M059J (cell line): ENCODE data around the gene COG4. TPM values are rescaled to one million over a fixed set of nuclear protein-coding genes. Genes with fewer than 3 reads are reported as not detected.
"Not testable (repeated sequence)": the region's sequence is repeated elsewhere in the genome, so short reads cannot be mapped to it uniquely, and the experiment has no call there.

ENCODE experiments used
- DNase-seq: peaks from one replicate; pipeline ENCODE4 v3.0.0-alpha.2; 2012; ENCODE audit warnings: low read depth
- total RNA-seq: library from RNA; depleted of rRNA; stranded (reverse); fragments of >200 nt; shearing (Covaris generic); gene quantifications from 2 replicates; pipeline ENCODE4 v1.2.3, GENCODE V29; 2014; rRNA removed

The COG4 gene
- total RNA-seq = 51.2 and 85.0 TPM in 2 replicates

GRCh38 chr16:70523076-70523742, at the start of gene COG4:
Gene COG4 (minus strand): TSS chr16:70523554. CDS start chr16:70523543, 11 bp downstream.
- DNase-seq = peak; percentile 83

GRCh38 chr16:70572926-70573270, 49.5 kb upstream of the COG4 start:
- no peak for DNase-seq

- no peak for DNase-seq
Measured at GRCh38 chr16:70572050-70572925, 48.9 kb upstream of the COG4 start.

- no peak for DNase-seq
Measured at GRCh38 chr16:70571623-70572022, 48.3 kb upstream of the COG4 start.

GRCh38 chr16:70570967-70571570, 47.7 kb upstream of the COG4 start:
- DNase-seq = no peak

- DNase-seq = no peak
Measured at GRCh38 chr16:70569752-70570151, 46.4 kb upstream of the COG4 start.

- no peak for DNase-seq
Measured at GRCh38 chr16:70568601-70569237, 45.4 kb upstream of the COG4 start.

GRCh38 chr16:70565053-70565452, 41.7 kb upstream of the COG4 start:
- DNase-seq = no peak

- DNase-seq = no peak
Measured at GRCh38 chr16:70563636-70564035, 40.3 kb upstream of the COG4 start.

- no peak for DNase-seq
Measured at GRCh38 chr16:70561623-70562022, 38.3 kb upstream of the COG4 start.

- DNase-seq = no peak
Measured at GRCh38 chr16:70556063-70556462, 32.7 kb upstream of the COG4 start.

GRCh38 chr16:70553645-70554044, 30.3 kb upstream of the COG4 start:
- peak; percentile 92 for DNase-seq

GRCh38 chr16:70552675-70553074, 29.3 kb upstream of the COG4 start:
- no peak for DNase-seq

- no peak for DNase-seq
Measured at GRCh38 chr16:70551788-70552187, 28.4 kb upstream of the COG4 start.

- no peak for DNase-seq
Measured at GRCh38 chr16:70550082-70550481, 26.7 kb upstream of the COG4 start.

- DNase-seq = no peak
Measured at GRCh38 chr16:70548936-70549335, 25.6 kb upstream of the COG4 start.

GRCh38 chr16:70544548-70544947, 21.2 kb upstream of the COG4 start:
- DNase-seq = no peak

- no peak for DNase-seq
Measured at GRCh38 chr16:70540994-70541393, 17.6 kb upstream of the COG4 start.

GRCh38 chr16:70534971-70535370, 11.6 kb upstream of the COG4 start:
- DNase-seq = no peak

- not testable (repeated sequence) for DNase-seq
Measured at GRCh38 chr16:70529954-70530353, 6.6 kb upstream of the COG4 start.

GRCh38 chr16:70529051-70529777, 5.9 kb upstream of the COG4 start:
- peak; percentile 65 for DNase-seq
